H1 (cell line): ENCODE measurements around the gene ABI2. TPM values are rescaled to one million over a fixed set of nuclear protein-coding genes. Genes with fewer than 3 reads are reported as not detected.

Experiments used
- CTCF ChIA-PET: fragments of 300-600 bp; sonication (Branson Sonifier 250); formaldehyde crosslinking; loops from one replicate; lab custom pipeline; 2021; ENCODE audit not compliant: partially characterized antibody; lab: Charles Lee
- POLR2A ChIA-PET: fragments of 300-600 bp; sonication (Branson Sonifier 250); formaldehyde crosslinking; loops from one replicate; lab custom pipeline; 2021; ENCODE audit warnings: inconsistent platforms; ENCODE audit not compliant: partially characterized antibody; lab: Charles Lee
- DNase-seq, 2 experiments: peaks; one replicate each; pipeline versions ENCODE4 v3.0.0 to v3.0.0-alpha.2; 2010 to 2022; ENCODE audit warnings: low spot score in 2 of 2, low read depth in 1 of 2, mixed read lengths in 1 of 2
- FAIRE-seq: peaks from 2 replicates; lab custom pipeline; 2011; peaks lifted over from hg19 to GRCh38; lab: Jason Lieb, UNC
- H2AFZ ChIP-seq: 2 replicates; pipeline ENCODE4 v1.8.1; 2012; ENCODE audit warnings: low read length, inconsistent platforms
- H2AK5ac ChIP-seq: 2 replicates; pipeline ENCODE4 v1.6.1; 2013; ENCODE audit warnings: low read depth, low read length
- H2BK120ac ChIP-seq: replicated peaks from 2 replicates; pipeline ENCODE3; 2013; ENCODE audit warnings: low read depth, low read length, inconsistent platforms
- H2BK12ac ChIP-seq: 2 replicates; pipeline ENCODE4 v1.6.1; 2013; ENCODE audit warnings: low read depth, low read length
- H2BK15ac ChIP-seq: 2 replicates; pipeline ENCODE4 v1.6.1; 2013; ENCODE audit warnings: low read length
- H2BK20ac ChIP-seq: 2 replicates; pipeline ENCODE4 v1.6.1; 2013; ENCODE audit warnings: low read length
- H2BK5ac ChIP-seq: 2 replicates; pipeline ENCODE4 v1.6.1; 2013; ENCODE audit warnings: low read depth, low read length
- H3K14ac ChIP-seq: 2 replicates; pipeline ENCODE4 v1.6.1; 2013; ENCODE audit warnings: inconsistent platforms; ENCODE audit not compliant: insufficient read length
- H3K18ac ChIP-seq: 2 replicates; pipeline ENCODE4 v1.6.1; 2013; ENCODE audit warnings: low read length; ENCODE audit errors: extremely low read depth
- H3K23ac ChIP-seq: 2 replicates; pipeline ENCODE4 v1.6.1; 2013; ENCODE audit warnings: inconsistent platforms; ENCODE audit not compliant: insufficient read length
- H3K23me2 ChIP-seq: 2 replicates; pipeline ENCODE4 v1.6.1; 2013; ENCODE audit warnings: low read depth, low read length
- H3K27ac ChIP-seq: 2 replicates; pipeline ENCODE4 v1.6.1; 2011; ENCODE audit warnings: low read depth, low read length, inconsistent platforms
- H3K27me3 ChIP-seq, 4 experiments: replicated peaks in 1 of 4; 1 replicate in 1 of 4; 2 replicates in 3 of 4; pipeline versions ENCODE4 v1.6.1 to v1.8.1; 2011 to 2013; ENCODE audit warnings: low read length in 3 of 4, mild to moderate bottlenecking in 3 of 4, inconsistent platforms in 2 of 4, mixed read lengths in 2 of 4, moderate library complexity in 1 of 4; ENCODE audit not compliant: control insufficient read depth in 3 of 4, insufficient read depth in 3 of 4; ENCODE audit errors: extremely low read depth in 1 of 4
- H3K36me3 ChIP-seq, 4 experiments: 2 replicates each; pipeline versions ENCODE4 v1.6.1 to v1.8.1; 2011 to 2013; ENCODE audit warnings: mild to moderate bottlenecking in 4 of 4, low read length in 3 of 4, moderate library complexity in 2 of 4, control low read depth in 1 of 4, inconsistent platforms in 1 of 4; ENCODE audit not compliant: insufficient read depth in 4 of 4, control insufficient read depth in 2 of 4
- H3K4ac ChIP-seq: replicated peaks from 2 replicates; pipeline ENCODE3; 2013; ENCODE audit warnings: low read length, low read depth, mixed read lengths, inconsistent platforms; ENCODE audit not compliant: insufficient read length
- H3K4me1 ChIP-seq, 4 experiments: replicated peaks in 1 of 4; 1 replicate in 1 of 4; 2 replicates in 3 of 4; pipeline versions ENCODE4 v1.6.1 to v1.8.1; 2011 to 2013; ENCODE audit warnings: low read length in 3 of 4, inconsistent platforms in 2 of 4, mixed read lengths in 1 of 4; ENCODE audit not compliant: insufficient read depth in 4 of 4, control insufficient read depth in 3 of 4
- H3K4me2 ChIP-seq, 2 experiments: 2 replicates each; pipeline versions ENCODE4 v1.6.1 to v1.8.1; 2011 to 2013; ENCODE audit warnings: low read depth in 2 of 2, low read length in 2 of 2, control low read depth in 1 of 2, inconsistent platforms in 1 of 2, mild to moderate bottlenecking in 1 of 2; ENCODE audit not compliant: insufficient read depth in 1 of 2
- H3K4me3 ChIP-seq, 4 experiments: fragments of 200-600, 300-600 bp in 1 of 4; sonication (generic), shearing (Covaris generic), sonication (Bioruptor Twin) in 1 of 4; 2 replicates each; pipeline versions ENCODE4 v1.5.1 to v1.8.1; 2011 to 2016; ENCODE audit warnings: low read length in 4 of 4, low read depth in 3 of 4, control low read depth in 2 of 4, inconsistent platforms in 2 of 4, mild to moderate bottlenecking in 2 of 4, mixed read lengths in 1 of 4, moderate library complexity in 1 of 4; ENCODE audit not compliant: insufficient read depth in 2 of 4; ENCODE audit errors: extremely low read depth in 1 of 4
- H3K56ac ChIP-seq: replicated peaks from 2 replicates; pipeline ENCODE3; 2013; ENCODE audit warnings: low read depth, mild to moderate bottlenecking, mixed read lengths, low read length, inconsistent platforms; ENCODE audit not compliant: insufficient read length
- H3K79me1 ChIP-seq: 2 replicates; pipeline ENCODE4 v1.6.1; 2013; ENCODE audit warnings: low read depth, low read length, control low read depth
- H3K79me2 ChIP-seq, 2 experiments: 2 replicates each; pipeline versions ENCODE4 v1.6.1 to v1.8.1; 2012 to 2013; ENCODE audit warnings: low read length in 2 of 2, mild to moderate bottlenecking in 2 of 2, inconsistent platforms in 1 of 2; ENCODE audit not compliant: insufficient read depth in 2 of 2, control insufficient read depth in 1 of 2
- H3K9ac ChIP-seq, 4 experiments: replicated peaks in 1 of 4; 1 replicate in 1 of 4; 2 replicates in 3 of 4; pipeline versions ENCODE4 v1.6.1 to v1.8.1; 2011 to 2013; ENCODE audit warnings: low read depth in 3 of 4, low read length in 3 of 4, control low read depth in 2 of 4, mild to moderate bottlenecking in 2 of 4, moderate library complexity in 2 of 4, inconsistent platforms in 1 of 4; ENCODE audit errors: extremely low read depth in 1 of 4
- H3K9me3 ChIP-seq, 2 experiments: 2 replicates each; pipeline versions ENCODE4 v1.6.1 to v1.8.1; 2012 to 2013; ENCODE audit warnings: mild to moderate bottlenecking in 2 of 2, moderate library complexity in 2 of 2, control low read depth in 1 of 2, inconsistent platforms in 1 of 2, low read depth in 1 of 2, low read length in 1 of 2, mixed read lengths in 1 of 2; ENCODE audit not compliant: insufficient read depth in 2 of 2
- H4K20me1 ChIP-seq, 2 experiments: replicated peaks in 1 of 2; 2 replicates each; pipeline versions ENCODE3 to v1.8.1; 2011 to 2013; ENCODE audit warnings: inconsistent platforms in 2 of 2, low read length in 2 of 2, mild to moderate bottlenecking in 1 of 2; ENCODE audit not compliant: insufficient read depth in 2 of 2, control insufficient read depth in 1 of 2
- H4K5ac ChIP-seq: 2 replicates; pipeline ENCODE4 v1.6.1; 2013; ENCODE audit warnings: low read length, low read depth, mixed read lengths, inconsistent platforms; ENCODE audit not compliant: insufficient read length
- H4K8ac ChIP-seq: 2 replicates; pipeline ENCODE4 v1.8.0; 2013; ENCODE audit warnings: mild to moderate bottlenecking, moderate library complexity, low read length, inconsistent platforms; ENCODE audit not compliant: insufficient read depth; ENCODE audit errors: extremely low read depth
- H4K91ac ChIP-seq: replicated peaks from 2 replicates; pipeline ENCODE3; 2013; ENCODE audit warnings: low read length, mixed read lengths, inconsistent platforms; ENCODE audit not compliant: insufficient read length
- ASH2L ChIP-seq: fragments of 200-600, 300-600 bp; sonication (generic); IDR thresholded peaks from one replicate; pipeline ENCODE4 v1.7.1; 2017; ENCODE audit warnings: low read length
- BACH1 ChIP-seq: IDR thresholded peaks from 2 replicates; pipeline ENCODE4 v1.6.1; 2012; ENCODE audit warnings: low read length, improper control_type of control experiment
- CTCF ChIP-seq, 3 experiments: IDR thresholded peaks; 1 replicate in 2 of 3; 2 replicates in 1 of 3; pipeline versions ENCODE4 v1.5.1 to v1.6.1; 2011; ENCODE audit warnings: low read length in 3 of 3, mild to moderate bottlenecking in 3 of 3, inconsistent platforms in 2 of 3, low read depth in 1 of 3, moderate library complexity in 1 of 3; ENCODE audit not compliant: insufficient read depth in 1 of 3; ENCODE audit errors: control extremely low read depth in 1 of 3
- KDM4A ChIP-seq: IDR thresholded peaks from one replicate; pipeline ENCODE4 v1.7.1; 2012; ENCODE audit warnings: low read depth, mild to moderate bottlenecking, moderate library complexity, low read length, inconsistent platforms; ENCODE audit not compliant: severe bottlenecking
- NRF1 ChIP-seq: IDR thresholded peaks from 2 replicates; pipeline ENCODE4 v1.6.1; 2011; ENCODE audit warnings: mild to moderate bottlenecking, low read depth, low read length, improper control_type of control experiment
- RFX5 ChIP-seq: IDR thresholded peaks from 2 replicates; pipeline ENCODE4 v1.6.1; 2011; ENCODE audit warnings: low read depth, low read length, improper control_type of control experiment, borderline replicate concordance
- SIRT6 ChIP-seq: IDR thresholded peaks from one replicate; pipeline ENCODE4 v1.7.1; 2012; ENCODE audit warnings: low read length, inconsistent platforms
- SP4 ChIP-seq: IDR thresholded peaks from 2 replicates; pipeline ENCODE4 v1.6.1; 2012; ENCODE audit warnings: low read length, inconsistent platforms
- SRF ChIP-seq: IDR thresholded peaks from 2 replicates; pipeline ENCODE4 v1.6.1; 2011; ENCODE audit warnings: mild to moderate bottlenecking, low read depth, low read length, moderate library complexity
- TAF1 ChIP-seq: IDR thresholded peaks from 2 replicates; pipeline ENCODE4 v1.6.1; 2011; ENCODE audit warnings: mild to moderate bottlenecking, low read depth, low read length
- WGBS, 2 experiments: shearing (Covaris generic) in 1 of 2; methylation state at CpG; one replicate each; pipeline versions ENCODE4 v1.1.6 to v1.1.7; 2013 to 2015; ENCODE audit warnings: low lambda C conversion rate in 2 of 2, mixed read lengths in 2 of 2, inconsistent platforms in 1 of 2, low coverage in 1 of 2, missing lambda C conversion rate in 1 of 2; ENCODE audit not compliant: insufficient replicate concordance in 2 of 2, insufficient coverage in 1 of 2, insufficient read length in 1 of 2; ENCODE audit errors: extremely low coverage in 1 of 2, missing lambda C conversion rate in 1 of 2; 5-methylcytosine and 5-hydroxymethylcytosine counted together
- polyA plus RNA-seq, 7 experiments: library from polyadenylated mRNA; depleted of rRNA in 3 of 7; stranded (reverse) in 5 of 7; unstranded in 2 of 7; fragments of >200 nt in 5 of 7; fragments of 200-250 nt in 2 of 7; gene quantifications; 1 replicate in 5 of 7; 2 replicates in 1 of 7; 4 replicates in 1 of 7; pipeline versions ENCODE4 v1.2.1 to v1.2.3, GENCODE V29; 2011 to 2013; ENCODE audit warnings: missing spikeins in 2 of 7, mixed read lengths in 2 of 7
- total RNA-seq: library from RNA; stranded (reverse); fragmentation: NEBNext Ultra II Directional; extraction: Animal tissue kit (Norgen Biotek cat#: 25700); gene quantifications from 2 replicates; pipeline ENCODE4 v1.2.1, GENCODE V29; 2021
- TF ChIP-seq, protein P1 (sequence below): IDR thresholded peaks from 2 replicates; pipeline ENCODE4 v1.6.1; 2011; ENCODE audit warnings: low read depth, mild to moderate bottlenecking, low read length; ENCODE audit not compliant: insufficient read depth

The ABI2 gene
- total and polyA plus RNA-seq, 2 of the 8 experiments (the other 6 are each of a cell fraction or from before 2014, with no cell fraction given) = 62.3 to 118 TPM

DNA sequence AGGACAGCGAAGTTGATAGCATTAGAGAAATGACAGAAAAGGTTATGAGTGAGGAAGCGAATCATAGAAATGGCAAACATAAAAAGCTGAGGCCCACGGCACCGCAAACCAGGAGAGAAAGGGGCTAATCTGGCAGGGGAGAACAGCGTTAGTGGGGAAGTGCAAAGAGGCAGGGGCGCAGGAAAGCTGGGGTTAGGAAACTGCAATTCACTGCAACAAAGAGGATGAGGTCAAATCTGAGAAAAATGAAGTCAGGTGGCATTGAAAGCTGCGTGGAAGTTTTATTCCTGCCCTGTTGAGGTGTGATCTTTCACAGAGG, 653 bp upstream of the ABI2 start:
- H2BK5ac ChIP-seq = peak overlapping the region; percentile 95
- 10% methylated on average over 7 of the region's 7 CpGs; no CpG with 5 or more reads in 1 of the 2 experiments for WGBS, 2 experiments
- no peaks in the 10 kb centered on the region for H3K9me3 ChIP-seq
- H4K8ac ChIP-seq = peak overlapping the region; percentile 96; the same call in 1 of the 2 replicates
- peak overlapping the region; percentile 75 to 98 (median 98) for H3K9ac ChIP-seq
- peak overlapping the region; percentile 96 for H2BK12ac ChIP-seq
- peaks cover 17 to 38% of the 10 kb centered on the region in 2 experiments for H3K79me2 ChIP-seq
- H3K36me3 ChIP-seq = no peaks in the 10 kb centered on the region
- H4K20me1 ChIP-seq = peaks cover 1 to 3% of the 10 kb centered on the region in 2 experiments
- no peaks in the 10 kb centered on the region for H3K27me3 ChIP-seq
- CTCF ChIA-PET = no interaction called here
- H3K4me2 ChIP-seq = peak overlapping the region; percentile 86 to 89
- DNase-seq (no peak), FAIRE-seq (no peak)
- no peak overlapping the region for H3K23ac ChIP-seq
- H3K56ac ChIP-seq = peak overlapping the region; percentile 7
- peak overlapping the region; percentile 20 for H3K14ac ChIP-seq
- H3K79me1 ChIP-seq = no peaks in the 10 kb centered on the region; the same call in 1 of the 2 replicates
- H3K4me1 ChIP-seq = peaks cover 0 to 2% (median 0%) of the 10 kb centered on the region in 4 experiments; a peak in 1 of 7 replicates
- POLR2A ChIA-PET = interaction anchor here (0.7 to 3.9 kb wide), 18 partner anchors 9 to 480 kb away, joined by 3 to 40 read pairs (median 4); partner anchors contain the start of genes CARF, CYP20A1, NBEAL1 and WDR12
- peaks cover 4% of the 10 kb centered on the region; the same call in 1 of the 2 replicates for H3K23me2 ChIP-seq
- peak overlapping the region; percentile 97 for H3K27ac ChIP-seq
- H2AFZ ChIP-seq = peak overlapping the region; percentile 92
- peak overlapping the region; percentile 10 for H2BK120ac ChIP-seq
- 0 out of 2 replicates have a peak overlapping the region, but pooled peaks have one; percentile 65 for H2BK20ac ChIP-seq
- peak overlapping the region; percentile 74 to 99 (median 82) for H3K4me3 ChIP-seq
- peak overlapping the region; percentile 67; the same call in 1 of the 2 replicates for H2AK5ac ChIP-seq
- H3K18ac ChIP-seq = peak overlapping the region; percentile 99
- H4K5ac ChIP-seq = peak overlapping the region; percentile 95
- H3K4ac ChIP-seq = peak overlapping the region; percentile 7
- peak overlapping the region; percentile 96 for H2BK15ac ChIP-seq
- H4K91ac ChIP-seq = peak overlapping the region; percentile 87
- no peak for TF ChIP-seq TAF1
- TF ChIP-seq CTCF (IDR thresholded peaks at IDR 0.05; ENCODE audit: control extremely low read depth in 1 of 3, insufficient read depth in 1 of 3, low read depth in 1 of 3, low read length in 3 of 3) = no peak
- no peak for TF ChIP-seq ASH2L
- TF ChIP-seq SIRT6 = no peak
- TF ChIP-seq SP4 = no peak
- TF ChIP-seq BACH1 = no peak
- no peak for TF ChIP-seq RFX5
- TF ChIP-seq SRF = no peak
- TF ChIP-seq KDM4A = no peak
- TF ChIP-seq, protein P1, sequence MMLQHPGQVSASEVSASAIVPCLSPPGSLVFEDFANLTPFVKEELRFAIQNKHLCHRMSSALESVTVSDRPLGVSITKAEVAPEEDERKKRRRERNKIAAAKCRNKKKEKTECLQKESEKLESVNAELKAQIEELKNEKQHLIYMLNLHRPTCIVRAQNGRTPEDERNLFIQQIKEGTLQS = no peak
- TF ChIP-seq NRF1 = no peak
